NCI-H510A (cell line): ENCODE measurements around the gene ZNF598.
A peak's percentile ranks its signal among the peaks of the same experiment; 100 is the strongest.

Source experiments
- DNase-seq: peaks from one replicate; lab custom pipeline; 2025; lab: John Stamatoyannopoulos, UW

ZNF598 gene

GRCh38 chr16:2006317-2006716, 3.3 kb downstream of the ZNF598 start:
- no peak for DNase-seq

- DNase-seq = no peak
These were observed 4.0 kb downstream of the ZNF598 start for GRCh38 chr16:2005646-2006045.

- DNase-seq = no peak
These were observed 4.7 kb downstream of the ZNF598 start for GRCh38 chr16:2004795-2005517.

GRCh38 chr16:2003827-2004641, 5.6 kb downstream of the ZNF598 start:
- DNase-seq = peak; percentile 86

- DNase-seq = no peak
These were observed 6.3 kb downstream of the ZNF598 start for GRCh38 chr16:2003231-2003826.

- DNase-seq = no peak
These were observed 7.0 kb downstream of the ZNF598 start for GRCh38 chr16:2002406-2003230.

- DNase-seq = no peak
These were observed 7.9 kb downstream of the ZNF598 start for GRCh38 chr16:2001456-2002355.

GRCh38 chr16:2001035-2001434, 8.6 kb downstream of the ZNF598 start:
- no peak for DNase-seq

GRCh38 chr16:1999866-2000514, 9.6 kb downstream of the ZNF598 start:
- no peak for DNase-seq

GRCh38 chr16:1998852-1999801, 10.5 kb downstream of the ZNF598 start:
- DNase-seq = no peak

- DNase-seq = no peak
These were observed 11.2 kb downstream of the ZNF598 start for GRCh38 chr16:1998360-1998835.

GRCh38 chr16:1997494-1998359, 11.9 kb downstream of the ZNF598 start:
- DNase-seq = no peak

- DNase-seq = no peak
These were observed 15.9 kb downstream of the ZNF598 start for GRCh38 chr16:1993731-1994131.

GRCh38 chr16:1992704-1993317, 16.8 kb downstream of the ZNF598 start:
- no peak for DNase-seq

GRCh38 chr16:1991948-1992703, 17.5 kb downstream of the ZNF598 start:
- DNase-seq = no peak

- DNase-seq = no peak
These were observed 18.1 kb downstream of the ZNF598 start for GRCh38 chr16:1991588-1991947.

- no peak for DNase-seq
These were observed 18.5 kb downstream of the ZNF598 start for GRCh38 chr16:1991135-1991551.
